NCI-H510A (cell line): ENCODE results near the gene ARL2.

ENCODE experiments used
- DNase-seq: peaks from one replicate; lab custom pipeline; 2025; lab: John Stamatoyannopoulos, UW

ARL2 gene

DNA sequence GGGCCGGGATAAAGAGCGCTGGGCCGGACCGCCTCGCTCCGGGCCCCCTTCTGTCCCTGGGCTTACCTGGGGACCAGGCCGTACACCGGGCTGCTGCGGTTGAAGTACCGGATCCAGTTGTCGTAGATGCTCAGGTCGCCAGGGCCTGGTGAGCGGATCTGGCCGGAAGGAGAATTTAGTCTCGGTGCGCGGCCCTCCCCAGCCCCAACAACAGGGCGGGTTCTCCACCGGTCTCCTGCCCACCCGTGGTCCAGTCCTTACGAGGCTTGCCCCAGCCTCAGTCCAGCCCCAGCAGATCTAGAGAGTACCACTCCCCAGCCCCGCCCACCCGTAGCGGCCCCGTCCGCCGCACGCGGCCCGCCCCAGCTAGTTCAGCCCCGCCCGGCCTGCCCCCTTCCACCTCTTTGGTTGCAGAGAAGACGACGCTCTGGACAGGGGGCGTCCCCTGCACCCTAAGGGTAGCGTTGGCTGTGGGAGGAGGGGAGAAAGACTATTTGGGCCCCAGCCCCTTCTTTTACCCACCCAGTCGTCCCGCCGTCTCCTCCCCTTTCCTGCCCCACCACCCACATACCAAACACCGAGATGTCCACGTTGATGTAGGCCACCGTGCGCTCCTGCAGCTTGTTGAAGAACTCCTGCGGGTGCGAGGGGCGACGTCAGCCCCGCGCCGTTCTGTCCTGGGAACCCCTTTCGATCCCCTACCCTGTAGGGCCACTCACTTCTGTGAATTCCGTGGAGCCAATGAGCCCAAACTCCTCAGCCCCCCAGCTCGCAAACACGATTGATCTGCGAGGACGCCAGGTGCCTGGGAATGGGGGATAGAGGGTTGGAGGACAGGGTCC lies 33.8 kb downstream of the ARL2 start:
- no peak for DNase-seq

DNA sequence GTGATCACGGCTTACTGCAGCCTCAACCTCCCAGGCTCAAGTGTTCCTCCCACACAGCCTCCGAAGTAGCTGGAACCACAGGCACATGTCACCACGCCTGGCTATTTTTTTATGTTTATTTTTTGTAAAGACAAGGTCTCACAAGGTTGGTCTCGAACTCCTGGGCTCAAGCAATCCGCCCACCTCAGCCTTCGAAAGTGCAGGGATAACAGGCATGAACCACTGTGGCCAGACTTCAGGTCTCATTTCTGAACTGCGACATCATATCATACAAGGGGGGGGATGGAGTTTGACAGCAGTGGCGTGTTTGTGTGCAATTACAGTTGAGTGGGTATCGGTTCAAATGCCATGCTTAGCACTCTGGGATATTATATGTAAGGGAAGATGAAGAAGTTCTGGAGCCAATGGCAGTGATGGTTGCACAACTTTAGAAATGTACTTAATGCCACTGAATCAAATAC lies 37.5 kb downstream of the ARL2 start:
- DNase-seq: no peak

DNA sequence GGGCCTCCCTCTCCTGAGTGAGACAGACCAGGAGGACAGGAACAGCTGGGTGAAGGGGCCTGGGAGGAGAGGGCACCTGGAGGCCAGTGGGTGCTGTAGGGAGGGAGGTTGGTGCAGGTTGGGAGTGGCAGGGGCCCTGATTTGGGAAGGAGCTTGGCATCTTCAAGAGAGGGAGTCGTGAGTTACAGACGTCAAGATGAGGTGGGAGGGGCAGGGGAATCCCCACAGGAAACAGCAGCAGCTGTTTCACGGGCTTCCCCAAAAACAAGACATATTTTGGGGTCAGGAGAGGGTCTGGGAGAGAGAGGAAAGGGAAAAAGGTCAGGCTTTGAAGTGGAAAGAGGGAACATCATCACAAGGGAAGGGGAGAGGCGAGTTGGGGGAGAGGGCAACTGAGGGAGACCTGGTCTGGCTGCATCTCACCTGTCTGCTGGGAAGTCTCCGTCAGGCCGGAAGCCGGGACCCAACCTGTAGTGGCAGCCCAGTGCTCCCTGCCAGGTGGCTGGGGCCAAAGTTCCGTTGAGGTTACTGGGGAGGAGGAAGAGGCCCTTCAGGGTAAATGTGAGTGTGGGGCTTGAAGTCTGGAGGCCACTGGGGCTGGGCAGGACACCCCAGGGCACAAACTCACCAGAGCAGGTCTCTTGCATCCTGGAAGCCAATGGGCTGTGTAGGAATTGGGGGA lies 40.0 kb downstream of the ARL2 start:
- DNase-seq: no peak

DNA sequence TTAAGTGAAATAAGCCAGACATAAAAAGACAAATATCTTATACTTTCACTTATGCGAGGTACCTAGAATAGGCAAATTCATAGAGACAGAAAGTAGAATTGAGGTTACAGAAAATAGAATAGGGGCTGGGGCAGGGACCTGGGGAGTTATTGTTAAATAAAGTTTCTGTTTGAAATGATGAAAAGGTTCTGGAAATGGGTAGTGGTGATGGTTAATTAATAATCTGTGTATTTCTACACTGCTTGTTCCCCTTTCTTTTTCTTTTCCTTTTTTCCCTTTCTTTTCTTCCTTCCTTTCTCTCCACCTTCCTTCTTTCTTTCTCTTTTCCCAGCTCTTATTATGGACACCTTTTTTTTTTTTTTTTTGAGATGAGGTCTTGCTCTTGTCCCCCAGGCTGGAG lies 41.6 kb downstream of the ARL2 start:
- DNase-seq: no peak

DNA sequence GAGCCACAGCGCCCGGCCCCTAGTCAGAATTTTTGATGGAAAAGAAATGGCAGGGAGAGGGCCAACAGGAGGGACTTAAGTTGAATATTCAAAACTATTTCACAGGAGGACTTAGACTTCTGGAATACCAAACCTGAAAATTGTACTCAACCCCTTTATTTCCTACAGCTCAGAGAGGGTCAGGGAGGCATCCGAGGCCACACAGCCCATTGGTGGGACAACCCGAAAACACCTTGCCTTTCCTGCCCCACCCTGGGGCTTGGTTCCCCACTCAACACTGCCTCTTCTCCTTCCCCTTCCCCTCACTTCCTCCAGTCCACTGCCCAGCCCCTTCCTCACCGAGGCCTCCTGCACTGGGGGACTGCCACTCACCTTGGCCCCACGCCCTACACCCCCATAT lies 43.0 kb downstream of the ARL2 start:
- no peak for DNase-seq

DNA sequence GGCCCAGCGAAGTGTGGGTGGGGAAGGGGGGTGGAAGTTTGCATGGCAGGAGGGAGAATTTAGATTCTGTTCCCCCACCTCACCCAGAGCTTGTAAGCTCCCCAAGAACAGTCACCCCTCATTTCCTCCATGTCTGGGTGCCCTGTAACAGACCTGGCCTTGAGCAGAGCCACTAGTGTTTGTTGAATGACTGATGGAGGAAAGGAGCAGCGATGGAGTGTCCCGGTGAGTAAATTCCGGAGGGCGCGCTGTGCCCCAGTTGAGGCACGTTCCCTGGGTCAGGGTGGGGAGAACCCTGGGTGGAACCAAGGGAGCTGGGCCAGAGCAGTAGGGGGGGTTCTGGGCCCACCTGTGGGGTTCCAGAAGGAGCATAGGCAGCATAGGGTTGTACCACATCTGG lies 43.6 kb downstream of the ARL2 start:
- no peak for DNase-seq

DNA sequence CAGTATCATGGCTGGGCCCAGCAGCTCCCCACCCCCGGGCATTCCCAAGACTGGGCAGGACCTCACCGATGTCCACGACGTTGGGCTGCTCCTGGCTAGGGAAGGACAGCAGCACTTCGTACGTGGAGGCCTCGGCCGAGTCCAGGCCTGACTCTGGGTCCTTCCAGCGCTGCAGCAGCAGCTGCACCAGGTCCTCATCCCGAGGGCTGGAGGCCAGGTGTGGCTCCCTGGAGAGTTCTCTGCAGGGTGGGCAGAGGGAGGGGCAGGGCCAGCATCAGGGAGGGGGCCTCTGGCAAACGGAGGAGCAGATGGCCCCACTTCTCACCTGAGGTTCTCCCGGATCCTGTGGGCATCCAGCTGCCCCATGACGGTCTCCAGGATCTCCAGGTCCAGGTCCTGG lies 44.1 kb downstream of the ARL2 start:
- DNase-seq: peak; percentile 30

DNA sequence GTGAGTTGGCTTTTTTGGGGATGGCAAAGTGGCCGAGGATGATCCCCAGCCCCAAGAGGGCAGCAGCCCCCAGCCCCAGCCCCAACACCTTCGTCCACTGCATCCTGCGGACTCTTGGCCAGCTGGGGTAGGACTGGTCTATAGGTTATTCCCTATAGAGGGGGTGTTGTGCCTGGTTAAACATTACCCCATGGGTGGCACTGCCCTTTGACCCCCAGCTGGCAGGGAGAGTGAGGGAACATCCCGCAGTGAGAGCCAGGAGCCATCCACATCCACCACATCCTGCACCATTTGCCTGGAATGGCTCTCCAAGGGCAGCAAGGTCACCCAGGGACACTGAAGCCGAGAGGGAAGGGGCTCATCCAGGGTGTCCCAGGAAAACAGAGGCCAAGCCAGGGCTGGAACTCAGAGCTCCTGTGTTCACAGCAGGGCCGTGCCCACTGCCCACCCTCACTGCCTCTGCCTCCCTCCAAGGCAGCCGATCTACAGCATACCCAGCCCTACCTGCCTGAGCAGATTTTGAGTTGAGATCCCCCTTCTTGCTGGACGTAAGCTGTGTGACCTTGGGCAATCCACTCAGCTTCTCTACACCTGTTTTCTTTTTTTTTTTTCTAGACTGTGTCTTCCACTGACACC lies 44.6 kb downstream of the ARL2 start, which contains the start of gene NAALADL1:
Gene NAALADL1, minus strand, starts transcription at position 135 of the 636 bp plus-strand sequence. Its CDS starts 32 bp downstream, at position 103.
- no peak for DNase-seq

DNA sequence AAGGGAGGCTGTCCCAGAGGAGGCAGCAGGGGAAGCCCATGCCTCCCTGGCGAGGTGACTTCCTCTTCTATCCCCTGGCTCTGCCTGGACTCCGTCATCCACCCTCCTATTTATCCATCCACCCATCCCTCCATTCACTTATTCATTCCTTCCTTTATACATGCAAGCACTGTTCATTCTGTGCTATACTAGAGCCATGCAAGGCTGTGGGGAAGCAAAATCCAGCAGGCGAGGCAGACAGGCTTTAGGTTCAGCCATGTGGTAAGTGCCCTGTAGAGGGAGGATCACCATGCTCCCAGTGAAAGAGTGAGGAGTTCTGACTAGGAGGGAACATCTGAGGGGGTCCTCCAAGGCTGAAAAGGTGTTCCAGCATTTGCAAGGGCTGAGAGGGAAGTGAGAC lies 45.6 kb downstream of the ARL2 start:
- DNase-seq: no peak

DNA sequence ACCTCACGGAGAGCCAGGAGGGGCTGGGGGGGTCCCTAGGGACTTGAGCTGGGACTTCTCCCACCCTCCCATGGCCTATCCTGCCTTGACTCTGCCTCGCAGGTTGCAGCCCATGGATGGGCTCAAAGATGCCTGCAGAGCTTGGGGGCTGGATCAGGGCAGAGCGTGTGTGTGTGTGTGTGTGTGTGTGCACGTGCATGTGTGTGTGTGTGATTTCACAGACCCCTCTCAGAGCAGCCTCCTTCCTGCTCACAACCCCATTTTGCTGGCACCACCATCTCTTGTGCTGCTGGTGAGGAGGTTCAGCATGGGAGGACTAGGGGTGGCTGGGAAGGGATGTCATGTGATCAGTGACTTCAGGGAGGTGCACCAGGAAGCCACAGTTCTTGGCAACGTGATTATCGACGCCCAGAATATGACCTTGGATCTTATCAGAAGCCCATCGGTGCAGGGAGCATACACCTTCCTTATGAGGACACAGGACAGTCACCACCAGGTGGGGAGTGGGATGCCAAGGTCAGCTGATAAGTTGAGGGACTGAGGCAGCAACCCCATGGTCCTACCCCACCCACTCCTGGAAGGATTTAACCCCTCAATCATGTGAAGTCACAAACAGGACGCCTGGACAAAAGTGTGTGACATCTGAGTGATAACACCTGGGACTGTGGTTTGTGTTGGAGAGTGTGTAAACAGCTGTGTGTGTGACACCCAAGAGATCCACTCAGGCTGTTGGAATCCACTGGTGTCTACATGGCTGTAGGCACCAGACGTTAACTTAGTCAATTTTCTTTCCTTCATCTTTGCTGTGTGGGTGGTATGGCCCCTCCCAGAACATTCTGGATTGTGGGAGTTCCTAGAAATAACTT lies 46.2 kb downstream of the ARL2 start:
- no peak for DNase-seq

DNA sequence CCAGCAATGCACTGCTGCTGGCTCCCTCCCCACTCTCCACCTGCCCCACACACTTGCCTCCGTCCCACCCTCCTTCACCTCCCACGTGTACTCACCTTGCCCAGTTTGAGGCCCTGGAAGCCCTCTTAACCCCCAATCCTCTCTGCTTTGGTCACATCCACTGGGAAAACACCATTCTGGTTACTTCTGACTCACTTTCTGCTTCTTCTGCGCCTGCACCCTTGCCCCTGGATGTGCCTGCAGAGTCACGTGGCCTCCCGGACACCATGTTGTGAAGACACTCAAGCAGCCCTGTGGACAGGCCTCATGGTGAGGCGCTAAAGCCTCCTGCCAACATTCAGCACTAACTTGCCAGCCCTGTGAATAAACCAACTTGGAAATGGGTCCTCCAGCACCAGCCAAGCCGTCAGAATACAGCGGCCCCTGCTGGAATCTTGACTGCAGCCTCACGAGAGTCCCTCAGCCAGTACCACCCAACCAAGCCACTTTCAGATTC lies 47.0 kb downstream of the ARL2 start:
- no peak for DNase-seq

DNA sequence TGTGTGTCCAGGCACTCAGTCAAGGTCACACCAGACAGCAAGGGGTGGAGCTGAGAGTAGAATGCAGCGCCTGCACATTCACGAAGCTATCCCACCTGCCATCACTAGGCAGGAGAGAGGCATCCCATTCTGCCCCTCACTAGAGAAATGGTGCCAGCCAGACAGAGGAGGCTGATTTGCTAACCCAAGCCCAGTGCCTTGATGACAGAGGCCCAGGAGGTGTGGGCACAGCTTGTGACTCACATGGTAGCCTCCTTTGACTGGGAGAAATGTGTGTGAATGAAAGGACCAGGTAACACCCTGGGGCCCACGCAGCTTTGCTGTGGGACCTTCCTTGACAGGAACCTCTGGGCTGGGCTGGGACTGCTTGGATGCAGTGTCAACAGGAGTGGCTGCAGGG lies 49.6 kb downstream of the ARL2 start:
- no peak for DNase-seq

DNA sequence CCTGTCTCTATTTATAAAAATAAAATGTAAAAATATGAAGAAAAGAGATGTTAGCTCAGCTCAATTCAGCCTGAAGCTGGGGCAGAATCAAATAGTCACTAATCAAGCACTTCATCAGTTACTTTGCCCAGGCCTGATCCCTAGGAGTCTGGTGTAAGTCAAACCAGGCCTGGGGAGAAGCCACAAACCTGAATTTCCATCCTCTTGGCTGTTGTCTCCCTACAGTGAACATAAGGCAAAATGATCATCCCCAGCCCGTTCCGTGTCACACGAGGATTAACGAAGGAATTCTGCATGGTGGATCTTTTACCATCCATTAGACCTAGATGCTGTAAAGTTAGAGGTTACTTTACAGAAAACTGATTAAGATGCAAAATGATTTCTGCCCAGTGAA lies 50.9 kb downstream of the ARL2 start:
- no peak for DNase-seq

DNA sequence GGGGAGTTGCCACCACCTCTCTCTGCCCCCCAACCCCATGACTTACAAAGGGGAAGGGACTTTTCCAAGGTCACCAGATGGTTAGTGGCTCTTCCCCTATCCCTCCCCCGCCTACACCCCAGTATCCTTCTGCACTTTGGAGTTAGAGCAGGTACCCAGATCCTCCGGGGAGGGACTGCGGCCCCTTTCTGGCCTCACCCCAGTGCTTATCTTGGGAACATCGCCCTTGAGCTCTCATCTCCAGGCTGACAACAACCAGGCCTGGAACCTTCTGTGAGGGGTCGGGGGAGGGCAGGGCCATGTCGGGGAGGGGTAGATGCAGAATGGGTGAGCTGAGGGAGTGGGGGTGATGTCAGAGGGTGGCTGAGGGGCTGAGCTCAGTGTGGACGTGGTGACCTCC lies 51.9 kb downstream of the ARL2 start:
- DNase-seq: no peak

DNA sequence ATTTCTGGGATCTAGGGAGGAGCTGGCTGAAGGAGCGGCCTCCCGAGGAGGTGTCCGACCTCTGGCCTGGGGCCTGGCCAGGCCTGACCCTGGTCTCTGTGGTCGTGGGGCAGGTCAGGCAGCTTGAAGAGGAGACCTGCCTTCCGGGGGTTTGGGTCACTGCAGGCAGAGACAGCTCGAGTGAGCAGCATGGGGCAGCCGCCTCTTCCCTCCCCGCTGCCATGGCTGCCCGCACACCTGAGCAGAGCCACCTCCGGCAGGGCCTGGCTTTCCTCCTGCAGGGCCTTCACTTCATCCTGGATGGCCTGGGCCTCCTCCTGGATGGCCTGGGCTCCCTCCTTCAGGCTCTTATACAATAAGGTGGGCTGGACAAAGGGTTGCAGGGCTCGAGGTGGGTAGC lies 52.4 kb downstream of the ARL2 start:
- no peak for DNase-seq

DNA sequence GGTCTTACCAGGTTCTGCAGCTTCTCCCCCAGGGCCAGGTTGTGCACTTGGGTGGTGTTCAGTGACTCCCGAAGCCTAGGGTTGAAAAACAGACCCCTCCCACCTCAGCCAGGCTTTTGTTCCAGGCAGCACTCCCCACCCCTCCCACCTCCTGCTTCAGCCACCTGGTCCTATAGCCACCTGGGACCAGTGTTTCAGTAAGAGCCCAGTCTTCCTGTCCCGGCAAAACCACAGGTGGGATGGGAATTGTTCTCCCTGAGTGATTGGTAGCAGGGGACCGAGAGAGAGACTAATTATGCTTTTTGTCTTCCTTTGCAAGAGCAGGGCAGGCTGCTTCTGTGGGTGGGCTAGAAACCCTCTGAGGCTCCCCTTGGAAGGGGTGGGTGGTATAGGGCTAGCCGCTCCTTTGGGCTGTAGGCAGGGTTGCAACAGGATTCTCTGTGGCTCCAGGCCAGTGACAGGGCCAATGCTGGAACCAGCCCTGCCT lies 52.9 kb downstream of the ARL2 start:
- DNase-seq: peak; percentile 65

DNA sequence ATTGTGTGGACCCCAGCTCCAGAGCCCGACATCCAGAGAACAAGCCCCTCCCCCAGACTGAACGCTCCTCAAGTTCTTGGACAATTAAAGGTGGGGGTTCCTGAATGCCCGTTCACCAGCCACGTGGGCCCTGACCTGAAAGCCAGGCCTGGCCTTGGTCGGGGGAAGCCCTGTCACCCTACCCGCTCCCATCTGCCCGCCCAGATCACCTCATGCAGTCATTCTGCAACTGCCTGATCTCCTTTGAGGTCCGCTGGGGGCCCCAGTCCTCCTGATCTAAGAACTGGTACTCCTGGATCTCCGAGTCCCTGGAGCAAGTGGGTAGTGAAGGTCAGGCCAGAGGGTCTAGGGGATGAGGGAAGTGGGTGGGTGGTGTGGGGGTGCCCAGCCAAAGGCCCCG lies 53.5 kb downstream of the ARL2 start:
- DNase-seq: no peak

DNA sequence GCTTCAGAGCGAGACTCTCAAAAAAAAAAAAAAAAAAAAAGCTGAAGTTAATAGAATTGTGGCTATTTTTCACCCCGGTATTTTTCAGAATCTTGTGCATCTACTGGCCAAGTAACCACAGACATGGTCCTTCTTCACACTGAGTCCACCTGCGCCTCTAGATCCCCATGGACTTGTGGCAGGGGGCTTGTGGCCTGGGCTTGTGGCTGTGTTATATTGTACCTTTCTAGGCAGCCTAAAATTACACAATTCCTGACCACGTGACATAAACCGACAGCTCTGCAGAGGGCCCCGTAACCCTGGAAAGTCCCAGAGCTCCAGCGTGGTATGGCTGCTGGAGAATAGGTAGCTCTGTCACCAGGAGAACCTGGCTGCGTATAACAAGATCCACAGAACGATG lies 55.3 kb downstream of the ARL2 start:
- DNase-seq: no peak
